HCT116 (cell line): ENCODE measurements around the gene NUFIP2. TPM values are rescaled to one million over a fixed set of nuclear protein-coding genes. Genes with fewer than 3 reads are reported as not detected.

Source experiments
- ATAC-seq: fragments of 200-7000 bp; cut with Tn5 transposase; 2 replicates; pipeline ENCODE4 v1.9.1; 2020; ENCODE audit warnings: mild to moderate bottlenecking, moderate library complexity
- BruUV-seq: library from RNA; stranded (reverse); fragments of 400-500 nt; replicated peaks from 2 replicates; lab custom pipeline; 2021; lab: Mats Ljungman, UMichigan
- CTCF ChIA-PET: fragments of 300-600 bp; sonication (Branson Sonifier 250); formaldehyde crosslinking; loops from one replicate; lab custom pipeline; 2021; ENCODE audit warnings: antibody characterized with exemption; lab: Charles Lee
- POLR2A ChIA-PET: fragments of 300-600, 350-600 bp; sonication (Branson Sonifier 250); formaldehyde crosslinking; loops from one replicate; lab custom pipeline; 2021; ENCODE audit warnings: antibody characterized with exemption; lab: Charles Lee
- RAD21 ChIA-PET, 2 experiments: fragments of 300-600 bp; sonication (Branson Sonifier 250); formaldehyde crosslinking; loops; one replicate each; lab custom pipeline; 2023; ENCODE audit warnings: low total read pairs in 2 of 2; ENCODE audit not compliant: uncharacterized antibody in 2 of 2, unreplicated experiment in 2 of 2, low non-redundant PET in 1 of 2; lab: Charles Lee
- DNase-seq: peaks from one replicate; pipeline ENCODE4 v3.0.0-alpha.2; 2010; ENCODE audit warnings: low read depth, low spot score
- H2AFZ ChIP-seq: fragments of 200-600 bp; shearing (Covaris generic), sonication (generic); 2 replicates; pipeline ENCODE4 v1.6.1; 2017; ENCODE audit warnings: low read depth, mixed run types, mixed read lengths, antibody characterized with exemption, low read length; ENCODE audit not compliant: poor library complexity, severe bottlenecking
- H3K27ac ChIP-seq: 2 replicates; pipeline ENCODE4 v1.5.1; 2012; ENCODE audit warnings: low read depth, low read length
- H3K27me3 ChIP-seq: fragments of 200-600 bp; sonication (generic); 2 replicates; pipeline ENCODE4 v1.6.1; 2016; ENCODE audit warnings: mixed run types, low read length, mixed read lengths; ENCODE audit not compliant: insufficient read depth
- H3K36me3 ChIP-seq, 2 experiments: fragments of 200-500 bp in 1 of 2; fragments of 200-600 bp in 1 of 2; sonication (Bioruptor generic) in 1 of 2; sonication (generic) in 1 of 2; 2 replicates each; pipeline versions ENCODE4 v1.5.1 to v1.6.1; 2014 to 2016; ENCODE audit warnings: low read length in 2 of 2, inconsistent platforms in 1 of 2, mixed read lengths in 1 of 2, mixed run types in 1 of 2; ENCODE audit not compliant: insufficient read depth in 2 of 2, control insufficient read depth in 1 of 2
- H3K4me1 ChIP-seq, 2 experiments: fragments of 200-600 bp in 1 of 2; sonication (generic) in 1 of 2; 2 replicates each; pipeline versions ENCODE4 v1.5.1 to v1.6.1; 2012 to 2017; ENCODE audit warnings: low read length in 2 of 2, inconsistent platforms in 1 of 2, mild to moderate bottlenecking in 1 of 2, mixed read lengths in 1 of 2, mixed run types in 1 of 2, moderate library complexity in 1 of 2; ENCODE audit not compliant: insufficient read depth in 2 of 2, control insufficient read depth in 1 of 2
- H3K4me2 ChIP-seq: fragments of 200-600 bp; sonication (generic); 2 replicates; pipeline ENCODE4 v1.6.1; 2017; ENCODE audit warnings: mixed run types, low read length, mixed read lengths
- H3K4me3 ChIP-seq, 2 experiments: fragments of 200-600 bp in 1 of 2; sonication (generic) in 1 of 2; replicated peaks in 1 of 2; 2 replicates each; pipeline ENCODE4 v1.5.1; 2011 to 2016; ENCODE audit warnings: low read length in 2 of 2, control low read depth in 1 of 2, low read depth in 1 of 2, mild to moderate bottlenecking in 1 of 2, mixed read lengths in 1 of 2, mixed run types in 1 of 2
- H3K79me2 ChIP-seq: fragments of 200-600 bp; sonication (generic); 2 replicates; pipeline ENCODE4 v1.6.1; 2017; ENCODE audit warnings: mild to moderate bottlenecking, mixed run types, low read length, moderate library complexity, mixed read lengths; ENCODE audit not compliant: insufficient read depth
- H3K9ac ChIP-seq: fragments of 200-600 bp; sonication (generic); 2 replicates; pipeline ENCODE4 v1.6.1; 2016; ENCODE audit warnings: low read length, mixed read lengths
- H3K9me2 ChIP-seq: fragments of 200-600 bp; sonication (generic), shearing (Covaris generic); 2 replicates; pipeline ENCODE4 v1.6.1; 2017; ENCODE audit warnings: mixed run types, mild to moderate bottlenecking, moderate library complexity; ENCODE audit not compliant: insufficient read depth
- H3K9me3 ChIP-seq, 2 experiments: fragments of 200-500 bp in 1 of 2; fragments of 200-600 bp in 1 of 2; sonication (Bioruptor generic) in 1 of 2; sonication (generic) in 1 of 2; 2 replicates each; pipeline ENCODE4 v1.6.1; 2014 to 2017; ENCODE audit warnings: low read length in 2 of 2, mixed read lengths in 2 of 2, inconsistent platforms in 1 of 2, low read depth in 1 of 2, mild to moderate bottlenecking in 1 of 2, mixed run types in 1 of 2, moderate library complexity in 1 of 2; ENCODE audit not compliant: control insufficient read depth in 1 of 2, insufficient read depth in 1 of 2
- H4K20me1 ChIP-seq: fragments of 200-600 bp; sonication (generic), shearing (Covaris generic); 2 replicates; pipeline ENCODE4 v1.6.1; 2017; ENCODE audit warnings: mixed run types, mild to moderate bottlenecking, moderate library complexity; ENCODE audit not compliant: insufficient read depth
- CBX3 ChIP-seq: IDR thresholded peaks from 2 replicates; pipeline ENCODE4 v1.6.1; 2012; ENCODE audit warnings: low read depth
- CEBPB ChIP-seq: IDR thresholded peaks from 2 replicates; pipeline ENCODE4 v1.6.1; 2012; ENCODE audit warnings: low read depth
- EGR1 ChIP-seq: IDR thresholded peaks from 2 replicates; pipeline ENCODE4 v1.6.1; 2012; ENCODE audit warnings: low read depth
- ELF1 ChIP-seq: IDR thresholded peaks from 2 replicates; pipeline ENCODE4 v1.6.1; 2012; ENCODE audit warnings: low read depth, borderline replicate concordance
- EZH2 ChIP-seq: fragments of 200-600 bp; sonication (generic); IDR thresholded peaks from 2 replicates; pipeline ENCODE4 v1.6.1; 2017; ENCODE audit warnings: antibody characterized with exemption, mixed run types
- FOSL1 ChIP-seq: IDR thresholded peaks from 2 replicates; pipeline ENCODE4 v1.6.1; 2012; ENCODE audit warnings: low read depth
- JUND ChIP-seq: IDR thresholded peaks from 2 replicates; pipeline ENCODE4 v1.6.1; 2012
- POLR2A ChIP-seq: IDR thresholded peaks from 2 replicates; pipeline ENCODE4 v1.7.0; 2011; ENCODE audit warnings: borderline replicate concordance; ENCODE audit not compliant: insufficient read depth, insufficient read length; ENCODE audit errors: extremely low read depth
- POLR2AphosphoS5 ChIP-seq: IDR thresholded peaks from 2 replicates; pipeline ENCODE4 v1.6.1; 2011; ENCODE audit warnings: mild to moderate bottlenecking, low read depth, low read length, moderate library complexity
- RAD21 ChIP-seq: IDR thresholded peaks from 2 replicates; pipeline ENCODE4 v1.6.1; 2012; ENCODE audit warnings: low read depth, mild to moderate bottlenecking
- SIN3A ChIP-seq: IDR thresholded peaks from 2 replicates; pipeline ENCODE4 v1.6.1; 2012; ENCODE audit warnings: low read depth
- SP1 ChIP-seq: IDR thresholded peaks from 2 replicates; pipeline ENCODE4 v1.6.1; 2012; ENCODE audit warnings: low read depth
- TCF7L2 ChIP-seq: IDR thresholded peaks from 2 replicates; pipeline ENCODE4 v1.7.0; 2011; ENCODE audit warnings: borderline replicate concordance, inconsistent platforms; ENCODE audit not compliant: insufficient read depth, insufficient read length; ENCODE audit errors: extremely low read depth
- YY1 ChIP-seq: IDR thresholded peaks from 2 replicates; pipeline ENCODE4 v1.6.1; 2011; ENCODE audit warnings: low read length, low read depth, moderate library complexity, mild to moderate bottlenecking; ENCODE audit not compliant: insufficient replicate concordance; ENCODE audit errors: extremely low read depth
- ZFX ChIP-seq: fragments of 450-650 bp; IDR thresholded peaks from 2 replicates; pipeline ENCODE4 v1.6.1; 2017
- ZNF274 ChIP-seq: fragments of 200-500 bp; sonication (Bioruptor generic); IDR thresholded peaks from 2 replicates; pipeline ENCODE4 v1.6.1; 2014; ENCODE audit warnings: mild to moderate bottlenecking, low read depth, low read length, inconsistent platforms
- intact Hi-C: fragments of 100-400 bp; cut with micrococcal nuclease; formaldehyde crosslinking; loops from 2 replicates; pipeline ENCODE4 v1.10.0; 2022
- total RNA-seq: library from RNA; stranded (reverse); gene quantifications from one replicate; pipeline ENCODE4 v1.2.1, GENCODE V29; 2021; ENCODE audit not compliant: unreplicated experiment
- TF ChIP-seq, protein P1 (sequence below): IDR thresholded peaks from 2 replicates; pipeline ENCODE4 v1.6.1; 2011; ENCODE audit warnings: mild to moderate bottlenecking, low read length, moderate library complexity; ENCODE audit not compliant: insufficient replicate concordance; ENCODE audit errors: extremely low read depth
- TF ChIP-seq, protein P2 (sequence below): IDR thresholded peaks from 2 replicates; pipeline ENCODE4 v1.6.1; 2012
- TF ChIP-seq, protein P3 (sequence below): IDR thresholded peaks from 2 replicates; pipeline ENCODE4 v1.6.1; 2012; ENCODE audit warnings: low read depth
- TF ChIP-seq, protein P4 (sequence below), 3 experiments: fragments of 200-600 bp in 1 of 3; sonication (generic) in 1 of 3; IDR thresholded peaks in 2 of 3; conservative IDR thresholded peaks in 1 of 3; 2 replicates each; pipeline ENCODE4 v1.5.1; 2012 to 2017; ENCODE audit warnings: low read depth in 2 of 3, low read length in 2 of 3, antibody characterized with exemption in 1 of 3, borderline replicate concordance in 1 of 3, control low read depth in 1 of 3, mild to moderate bottlenecking in 1 of 3, mixed read lengths in 1 of 3, mixed run types in 1 of 3, moderate library complexity in 1 of 3; ENCODE audit not compliant: insufficient read depth in 1 of 3

NUFIP2 gene
- total RNA-seq, 1 experiment from 2014 or later = 66.5 TPM

DNA sequence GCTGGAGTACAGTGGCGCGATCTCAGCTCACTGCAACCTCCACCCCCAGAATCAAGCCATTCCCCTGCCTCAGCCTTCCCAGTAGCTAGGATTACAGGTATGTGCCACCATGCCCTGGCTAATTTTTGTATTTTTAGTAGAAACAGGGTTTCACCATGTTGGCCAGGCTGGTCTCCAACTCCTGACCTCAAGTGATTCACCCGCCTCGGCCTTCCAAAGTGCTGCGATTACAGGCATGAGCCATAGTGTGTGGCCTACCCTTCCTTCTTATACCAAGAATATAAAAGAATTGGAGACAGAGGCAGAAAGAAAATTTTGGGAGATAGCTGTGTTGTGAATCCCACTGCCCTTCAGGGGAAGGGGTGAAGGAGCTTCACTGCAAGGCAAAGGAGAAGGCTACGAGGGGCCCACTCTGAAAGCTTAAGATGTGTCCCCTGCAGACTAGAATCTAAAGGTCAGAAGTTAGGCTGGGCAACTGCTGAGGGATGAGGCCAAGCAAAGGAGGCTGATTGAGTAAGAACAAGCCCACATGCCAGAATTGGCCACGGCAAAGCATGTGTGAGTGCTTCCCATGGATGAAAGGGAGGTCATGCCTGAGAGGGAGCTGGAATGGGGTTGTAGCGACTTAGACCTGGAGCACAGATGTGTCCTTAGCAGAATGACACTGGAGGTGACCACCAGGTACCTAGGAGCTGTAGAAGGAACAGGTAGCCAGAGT lies 55.7 kb downstream of the NUFIP2 start:
- H3K36me3 ChIP-seq = peaks cover 0 to 15% of the 10 kb centered on the region in 2 experiments; a peak in 3 of 4 replicates
- ChIA-PET CTCF (interaction anchor here (1.8 kb wide), 1 partner anchor 58 kb away, joined by 6 read pairs; the partner anchor contains the start of gene MYO18A), POLR2A (interaction anchor here (0.6 to 1.4 kb wide), 3 partner anchors 53 to 59 kb away, joined by 3 to 5 read pairs (median 3); partner anchors contain the start of gene NUFIP2), RAD21 (interaction anchor here in 1 of 2 experiments (0.9 kb wide), 1 partner anchor 330 kb away, joined by 4 read pairs; no protein-coding TSS in a partner anchor)
- no peak overlapping the region for H3K27ac ChIP-seq
- BruUV-seq = no TSS peak
- H3K27me3 ChIP-seq = no peaks in the 10 kb centered on the region
- ATAC-seq (no peak), DNase-seq (no peak)
- H3K4me1 ChIP-seq = peaks cover 21 to 40% of the 10 kb centered on the region in 2 experiments
- H4K20me1 ChIP-seq = peaks cover 10% of the 10 kb centered on the region; the same call in 1 of the 2 replicates
- H3K9me3 ChIP-seq = no peaks in the 10 kb centered on the region
- H3K4me2 ChIP-seq = no peak overlapping the region
- H2AFZ ChIP-seq = no peak overlapping the region
- H3K9ac ChIP-seq = no peak overlapping the region
- intact Hi-C loops = no loop called here
- H3K4me3 ChIP-seq = no peak overlapping the region
- no peak for TF ChIP-seq ZNF274
- TF ChIP-seq POLR2AphosphoS5 = no peak
- no peak for TF ChIP-seq RAD21
- TF ChIP-seq ELF1 = no peak
- TF ChIP-seq, protein P1, sequence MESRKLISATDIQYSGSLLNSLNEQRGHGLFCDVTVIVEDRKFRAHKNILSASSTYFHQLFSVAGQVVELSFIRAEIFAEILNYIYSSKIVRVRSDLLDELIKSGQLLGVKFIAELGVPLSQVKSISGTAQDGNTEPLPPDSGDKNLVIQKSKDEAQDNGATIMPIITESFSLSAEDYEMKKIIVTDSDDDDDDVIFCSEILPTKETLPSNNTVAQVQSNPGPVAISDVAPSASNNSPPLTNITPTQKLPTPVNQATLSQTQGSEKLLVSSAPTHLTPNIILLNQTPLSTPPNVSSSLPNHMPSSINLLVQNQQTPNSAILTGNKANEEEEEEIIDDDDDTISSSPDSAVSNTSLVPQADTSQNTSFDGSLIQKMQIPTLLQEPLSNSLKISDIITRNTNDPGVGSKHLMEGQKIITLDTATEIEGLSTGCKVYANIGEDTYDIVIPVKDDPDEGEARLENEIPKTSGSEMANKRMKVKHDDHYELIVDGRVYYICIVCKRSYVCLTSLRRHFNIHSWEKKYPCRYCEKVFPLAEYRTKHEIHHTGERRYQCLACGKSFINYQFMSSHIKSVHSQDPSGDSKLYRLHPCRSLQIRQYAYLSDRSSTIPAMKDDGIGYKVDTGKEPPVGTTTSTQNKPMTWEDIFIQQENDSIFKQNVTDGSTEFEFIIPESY = no peak
- no peak for TF ChIP-seq TCF7L2
- TF ChIP-seq, protein P2, sequence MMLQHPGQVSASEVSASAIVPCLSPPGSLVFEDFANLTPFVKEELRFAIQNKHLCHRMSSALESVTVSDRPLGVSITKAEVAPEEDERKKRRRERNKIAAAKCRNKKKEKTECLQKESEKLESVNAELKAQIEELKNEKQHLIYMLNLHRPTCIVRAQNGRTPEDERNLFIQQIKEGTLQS = no peak
- TF ChIP-seq, protein P3, sequence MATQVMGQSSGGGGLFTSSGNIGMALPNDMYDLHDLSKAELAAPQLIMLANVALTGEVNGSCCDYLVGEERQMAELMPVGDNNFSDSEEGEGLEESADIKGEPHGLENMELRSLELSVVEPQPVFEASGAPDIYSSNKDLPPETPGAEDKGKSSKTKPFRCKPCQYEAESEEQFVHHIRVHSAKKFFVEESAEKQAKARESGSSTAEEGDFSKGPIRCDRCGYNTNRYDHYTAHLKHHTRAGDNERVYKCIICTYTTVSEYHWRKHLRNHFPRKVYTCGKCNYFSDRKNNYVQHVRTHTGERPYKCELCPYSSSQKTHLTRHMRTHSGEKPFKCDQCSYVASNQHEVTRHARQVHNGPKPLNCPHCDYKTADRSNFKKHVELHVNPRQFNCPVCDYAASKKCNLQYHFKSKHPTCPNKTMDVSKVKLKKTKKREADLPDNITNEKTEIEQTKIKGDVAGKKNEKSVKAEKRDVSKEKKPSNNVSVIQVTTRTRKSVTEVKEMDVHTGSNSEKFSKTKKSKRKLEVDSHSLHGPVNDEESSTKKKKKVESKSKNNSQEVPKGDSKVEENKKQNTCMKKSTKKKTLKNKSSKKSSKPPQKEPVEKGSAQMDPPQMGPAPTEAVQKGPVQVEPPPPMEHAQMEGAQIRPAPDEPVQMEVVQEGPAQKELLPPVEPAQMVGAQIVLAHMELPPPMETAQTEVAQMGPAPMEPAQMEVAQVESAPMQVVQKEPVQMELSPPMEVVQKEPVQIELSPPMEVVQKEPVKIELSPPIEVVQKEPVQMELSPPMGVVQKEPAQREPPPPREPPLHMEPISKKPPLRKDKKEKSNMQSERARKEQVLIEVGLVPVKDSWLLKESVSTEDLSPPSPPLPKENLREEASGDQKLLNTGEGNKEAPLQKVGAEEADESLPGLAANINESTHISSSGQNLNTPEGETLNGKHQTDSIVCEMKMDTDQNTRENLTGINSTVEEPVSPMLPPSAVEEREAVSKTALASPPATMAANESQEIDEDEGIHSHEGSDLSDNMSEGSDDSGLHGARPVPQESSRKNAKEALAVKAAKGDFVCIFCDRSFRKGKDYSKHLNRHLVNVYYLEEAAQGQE = no peak
- TF ChIP-seq FOSL1 = no peak
- no peak for TF ChIP-seq SIN3A
- TF ChIP-seq EZH2 = no peak
- TF ChIP-seq POLR2A = no peak
- no peak for TF ChIP-seq EGR1
- TF ChIP-seq JUND = no peak
- TF ChIP-seq CEBPB = no peak
- TF ChIP-seq YY1 = no peak
- TF ChIP-seq, protein P4, sequence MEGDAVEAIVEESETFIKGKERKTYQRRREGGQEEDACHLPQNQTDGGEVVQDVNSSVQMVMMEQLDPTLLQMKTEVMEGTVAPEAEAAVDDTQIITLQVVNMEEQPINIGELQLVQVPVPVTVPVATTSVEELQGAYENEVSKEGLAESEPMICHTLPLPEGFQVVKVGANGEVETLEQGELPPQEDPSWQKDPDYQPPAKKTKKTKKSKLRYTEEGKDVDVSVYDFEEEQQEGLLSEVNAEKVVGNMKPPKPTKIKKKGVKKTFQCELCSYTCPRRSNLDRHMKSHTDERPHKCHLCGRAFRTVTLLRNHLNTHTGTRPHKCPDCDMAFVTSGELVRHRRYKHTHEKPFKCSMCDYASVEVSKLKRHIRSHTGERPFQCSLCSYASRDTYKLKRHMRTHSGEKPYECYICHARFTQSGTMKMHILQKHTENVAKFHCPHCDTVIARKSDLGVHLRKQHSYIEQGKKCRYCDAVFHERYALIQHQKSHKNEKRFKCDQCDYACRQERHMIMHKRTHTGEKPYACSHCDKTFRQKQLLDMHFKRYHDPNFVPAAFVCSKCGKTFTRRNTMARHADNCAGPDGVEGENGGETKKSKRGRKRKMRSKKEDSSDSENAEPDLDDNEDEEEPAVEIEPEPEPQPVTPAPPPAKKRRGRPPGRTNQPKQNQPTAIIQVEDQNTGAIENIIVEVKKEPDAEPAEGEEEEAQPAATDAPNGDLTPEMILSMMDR (IDR thresholded peaks at IDR 0.05 in 2 of 3, conservative IDR thresholded peaks at IDR 0.05 in 1 of 3; ENCODE audit: borderline replicate concordance in 1 of 3, insufficient read depth in 1 of 3, low read depth in 2 of 3, low read length in 2 of 3) = no peak
- TF ChIP-seq ZFX = no peak
- TF ChIP-seq SP1 = no peak
- no peak for TF ChIP-seq CBX3
- H3K9me2 ChIP-seq = no peaks in the 10 kb centered on the region
- H3K79me2 ChIP-seq = peaks cover 64% of the 10 kb centered on the region
